ENCODE results near the gene NOTCH1.

Gene NOTCH1

GRCh38 chr9:136531186-136531903, 14.5 kb downstream of the NOTCH1 start:
- H3K4me3 Mint-ChIP-seq, result peak overlapping the region; percentile 29
- peaks cover 29% of the 10 kb centered on the region for H3K4me1 Mint-ChIP-seq
- no peak for ATAC-seq (ENCODE audit: low read depth)
- no peaks in the 10 kb centered on the region for H3K36me3 Mint-ChIP-seq
- H3K9me3 Mint-ChIP-seq, result no peaks in the 10 kb centered on the region
- H3K27me3 Mint-ChIP-seq, result no peaks in the 10 kb centered on the region
- H3K27ac Mint-ChIP-seq, result no peak overlapping the region
- no peak for DNase-seq (ENCODE audit: low spot score in 2 of 2)

GRCh38 chr9:136530461-136531089, 15.3 kb downstream of the NOTCH1 start:
- DNase-seq (ENCODE audit: low spot score in 2 of 2) (no peak), ATAC-seq (ENCODE audit: low read depth) (no peak)
- no peaks in the 10 kb centered on the region for H3K9me3 Mint-ChIP-seq
- H3K4me3 Mint-ChIP-seq, result no peak overlapping the region
- H3K4me1 Mint-ChIP-seq, result peaks cover 29% of the 10 kb centered on the region
- H3K27ac Mint-ChIP-seq, result no peak overlapping the region
- no peaks in the 10 kb centered on the region for H3K27me3 Mint-ChIP-seq
- H3K36me3 Mint-ChIP-seq, result no peaks in the 10 kb centered on the region

- no peak overlapping the region for H3K4me3 Mint-ChIP-seq
- DNase-seq (ENCODE audit: low spot score in 2 of 2), result no peak
- H3K9me3 Mint-ChIP-seq, result no peaks in the 10 kb centered on the region
- H3K4me1 Mint-ChIP-seq, result peaks cover 29% of the 10 kb centered on the region
- no peaks in the 10 kb centered on the region for H3K36me3 Mint-ChIP-seq
- no peak overlapping the region for H3K27ac Mint-ChIP-seq
- no peaks in the 10 kb centered on the region for H3K27me3 Mint-ChIP-seq
- no peak for ATAC-seq (ENCODE audit: low read depth)
Observed at GRCh38 chr9:136529516-136530460, 16.1 kb downstream of the NOTCH1 start.

- no peaks in the 10 kb centered on the region for H3K27me3 Mint-ChIP-seq
Observed at GRCh38 chr9:136528716-136529341, 17.0 kb downstream of the NOTCH1 start.

GRCh38 chr9:136527721-136528710, 17.8 kb downstream of the NOTCH1 start:
- DNase-seq (ENCODE audit: low spot score in 2 of 2), result no peak
- no peaks in the 10 kb centered on the region for H3K27me3 Mint-ChIP-seq
- no peak overlapping the region for H3K27ac Mint-ChIP-seq

More at GRCh38 chr9:136528716-136529341, 17.0 kb downstream of the NOTCH1 start:
- DNase-seq (ENCODE audit: low spot score in 2 of 2) (no peak), ATAC-seq (ENCODE audit: low read depth) (no peak)
- H3K4me1 Mint-ChIP-seq, result peaks cover 21% of the 10 kb centered on the region
- no peaks in the 10 kb centered on the region for H3K9me3 Mint-ChIP-seq
- H3K4me3 Mint-ChIP-seq, result no peak overlapping the region
- H3K36me3 Mint-ChIP-seq, result no peaks in the 10 kb centered on the region
- H3K27ac Mint-ChIP-seq, result no peak overlapping the region

GRCh38 chr9:136527131-136527530, 18.7 kb downstream of the NOTCH1 start:
- no peak overlapping the region for H3K27ac Mint-ChIP-seq
- H3K4me1 Mint-ChIP-seq, result peaks cover 6% of the 10 kb centered on the region
- H3K27me3 Mint-ChIP-seq, result no peaks in the 10 kb centered on the region
- H3K9me3 Mint-ChIP-seq, result no peaks in the 10 kb centered on the region
- ATAC-seq (ENCODE audit: low read depth) (no peak), DNase-seq (ENCODE audit: low spot score in 2 of 2) (no peak)
- H3K36me3 Mint-ChIP-seq, result no peaks in the 10 kb centered on the region
- H3K4me3 Mint-ChIP-seq, result no peak overlapping the region

More at GRCh38 chr9:136527721-136528710, 17.8 kb downstream of the NOTCH1 start:
- H3K4me1 Mint-ChIP-seq, result peaks cover 14% of the 10 kb centered on the region
- H3K36me3 Mint-ChIP-seq, result no peaks in the 10 kb centered on the region
- H3K9me3 Mint-ChIP-seq, result no peaks in the 10 kb centered on the region
- no peak for ATAC-seq (ENCODE audit: low read depth)
- no peak overlapping the region for H3K4me3 Mint-ChIP-seq

GRCh38 chr9:136526625-136527066, 19.2 kb downstream of the NOTCH1 start:
- no peak for ATAC-seq (ENCODE audit: low read depth)
- Mint-ChIP-seq H3K27ac (no peak overlapping the region), H3K27me3 (no peaks in the 10 kb centered on the region), H3K36me3 (no peaks in the 10 kb centered on the region), H3K4me1 (peaks cover 6% of the 10 kb centered on the region), H3K4me3 (no peak overlapping the region), H3K9me3 (no peaks in the 10 kb centered on the region)
- no peak for DNase-seq (ENCODE audit: low spot score in 2 of 2)

- Mint-ChIP-seq H3K36me3 (no peaks in the 10 kb centered on the region), H3K27me3 (no peaks in the 10 kb centered on the region), H3K27ac (no peak overlapping the region)
Observed at GRCh38 chr9:136525841-136526499, 19.9 kb downstream of the NOTCH1 start.

GRCh38 chr9:136525207-136525606, 20.6 kb downstream of the NOTCH1 start:
- no peaks in the 10 kb centered on the region for H3K9me3 Mint-ChIP-seq
- H3K27me3 Mint-ChIP-seq, result no peaks in the 10 kb centered on the region
- no peak for DNase-seq (ENCODE audit: low spot score in 2 of 2)
- no peaks in the 10 kb centered on the region for H3K36me3 Mint-ChIP-seq
- ATAC-seq (ENCODE audit: low read depth), result no peak
- no peak overlapping the region for H3K27ac Mint-ChIP-seq
- H3K4me1 Mint-ChIP-seq, result peaks cover 3% of the 10 kb centered on the region
- no peak overlapping the region for H3K4me3 Mint-ChIP-seq

More at GRCh38 chr9:136525841-136526499, 19.9 kb downstream of the NOTCH1 start:
- no peak for DNase-seq (ENCODE audit: low spot score in 2 of 2)
- no peak for ATAC-seq (ENCODE audit: low read depth)
- Mint-ChIP-seq H3K4me3 (no peak overlapping the region), H3K4me1 (peaks cover 3% of the 10 kb centered on the region), H3K9me3 (no peaks in the 10 kb centered on the region)

- H3K9me3 Mint-ChIP-seq, result no peaks in the 10 kb centered on the region
- no peak for DNase-seq (ENCODE audit: low spot score in 2 of 2)
- no peaks in the 10 kb centered on the region for H3K4me1 Mint-ChIP-seq
- no peak for ATAC-seq (ENCODE audit: low read depth)
- H3K27me3 Mint-ChIP-seq, result no peaks in the 10 kb centered on the region
- no peak overlapping the region for H3K27ac Mint-ChIP-seq
- H3K4me3 Mint-ChIP-seq, result no peak overlapping the region
- no peaks in the 10 kb centered on the region for H3K36me3 Mint-ChIP-seq
Observed at GRCh38 chr9:136522314-136523237, 23.3 kb downstream of the NOTCH1 start.

- H3K36me3 Mint-ChIP-seq, result no peaks in the 10 kb centered on the region
- no peaks in the 10 kb centered on the region for H3K4me1 Mint-ChIP-seq
- H3K4me3 Mint-ChIP-seq, result no peak overlapping the region
- no peak overlapping the region for H3K27ac Mint-ChIP-seq
- DNase-seq (ENCODE audit: low spot score in 2 of 2), result no peak
- no peaks in the 10 kb centered on the region for H3K9me3 Mint-ChIP-seq
- ATAC-seq (ENCODE audit: low read depth), result no peak
- H3K27me3 Mint-ChIP-seq, result no peaks in the 10 kb centered on the region
Observed at GRCh38 chr9:136521537-136521936, 24.3 kb downstream of the NOTCH1 start.

Measured in memory B cell (primary cell).